Tibial nerve (tissue), 4 donors: ENCODE data around the gene FGGY. TPM values are rescaled to one million over a fixed set of nuclear protein-coding genes. Genes with fewer than 3 reads are reported as not detected.

Experiments used
- DNase-seq, 2 donors: peaks; one replicate each; pipeline ENCODE4 v3.0.0-alpha.2; 2019; ENCODE audit warnings: low spot score in 2 of 2
- H3K27ac ChIP-seq, 4 donors: fragments of 200-600 bp; sonication (generic) in 3 of 4; one replicate each; pipeline ENCODE4 v1.5.1; 2017 to 2019; ENCODE audit warnings: mild to moderate bottlenecking in 1 of 4
- H3K27me3 ChIP-seq, 2 donors: fragments of 200-600 bp; sonication (generic) in 1 of 2; one replicate each; pipeline versions ENCODE4 v1.5.1 to v1.6.0; 2017 to 2019
- H3K36me3 ChIP-seq, 3 donors: fragments of 200-600 bp; sonication (generic); one replicate each; pipeline ENCODE4 v1.5.1; 2018 to 2019
- H3K4me1 ChIP-seq, 4 donors: fragments of 200-600 bp; sonication (generic) in 3 of 4; one replicate each; pipeline ENCODE4 v1.5.1; 2017 to 2019
- H3K4me3 ChIP-seq, 4 donors: fragments of 200-600 bp; sonication (generic) in 3 of 4; one replicate each; pipeline ENCODE4 v1.5.1; 2017 to 2019; ENCODE audit warnings: mild to moderate bottlenecking in 1 of 4, moderate library complexity in 1 of 4
- H3K9me3 ChIP-seq, 4 donors: fragments of 200-600 bp; sonication (generic) in 3 of 4; one replicate each; pipeline ENCODE4 v1.5.1; 2017 to 2019
- EP300 ChIP-seq, 2 donors: sonication (generic); formaldehyde crosslinking; IDR thresholded peaks; one replicate each; pipeline ENCODE4 v1.6.1; 2017; ENCODE audit warnings: antibody characterized with exemption in 2 of 2, mild to moderate bottlenecking in 1 of 2
- POLR2A ChIP-seq, 2 donors: fragments of 450-650 bp; IDR thresholded peaks; one replicate each; pipeline ENCODE4 v1.6.1; 2017; ENCODE audit warnings: antibody characterized with exemption in 2 of 2, mild to moderate bottlenecking in 2 of 2, moderate library complexity in 2 of 2
- WGBS, 2 donors: methylation state at CpG; one replicate each; pipeline ENCODE4 v1.1.5; 2018; 5-methylcytosine and 5-hydroxymethylcytosine counted together
- total RNA-seq, 4 donors: library from RNA; depleted of rRNA; stranded (reverse); fragments of >200 nt; gene quantifications; one replicate each; pipeline ENCODE4 v1.1.0, GENCODE V29; 2016
- TF ChIP-seq, protein P1 (sequence below), 5 experiments: fragments of 200-600 bp in 3 of 5; fragments of 450-650 bp in 2 of 5; sonication (generic) in 3 of 5; IDR thresholded peaks; one replicate each; pipeline ENCODE4 v1.5.1; 2016 to 2019; ENCODE audit warnings: antibody characterized with exemption in 5 of 5, mild to moderate bottlenecking in 3 of 5, moderate library complexity in 2 of 5

The FGGY gene
- total RNA-seq, 4 donors from 2014 or later, result 27.0 to 40.6 (median 32.9) TPM

GRCh38 chr1:59569198-59569597 is 272.3 kb downstream of the FGGY start:
- Histone ChIP-seq H3K27me3 (no peaks in the 10 kb centered on the region), H3K9me3 (peaks cover 0 to 7% (median 0%) of the 10 kb centered on the region in 4 donors), H3K36me3 (peaks cover 0 to 7% (median 0%) of the 10 kb centered on the region in 3 donors), H3K27ac (no peak overlapping the region), H3K4me1 (peaks cover 0 to 8% (median 2%) of the 10 kb centered on the region in 4 donors), H3K4me3 (no peak overlapping the region)
- 87 to 91% methylated on average over 2 of the region's 2 CpGs for WGBS, 2 donors
- no peak for DNase-seq
- TF ChIP-seq EP300 (IDR thresholded peaks at IDR 0.05), result no peak
- TF ChIP-seq POLR2A (IDR thresholded peaks at IDR 0.05), result no peak
- TF ChIP-seq, protein P1, sequence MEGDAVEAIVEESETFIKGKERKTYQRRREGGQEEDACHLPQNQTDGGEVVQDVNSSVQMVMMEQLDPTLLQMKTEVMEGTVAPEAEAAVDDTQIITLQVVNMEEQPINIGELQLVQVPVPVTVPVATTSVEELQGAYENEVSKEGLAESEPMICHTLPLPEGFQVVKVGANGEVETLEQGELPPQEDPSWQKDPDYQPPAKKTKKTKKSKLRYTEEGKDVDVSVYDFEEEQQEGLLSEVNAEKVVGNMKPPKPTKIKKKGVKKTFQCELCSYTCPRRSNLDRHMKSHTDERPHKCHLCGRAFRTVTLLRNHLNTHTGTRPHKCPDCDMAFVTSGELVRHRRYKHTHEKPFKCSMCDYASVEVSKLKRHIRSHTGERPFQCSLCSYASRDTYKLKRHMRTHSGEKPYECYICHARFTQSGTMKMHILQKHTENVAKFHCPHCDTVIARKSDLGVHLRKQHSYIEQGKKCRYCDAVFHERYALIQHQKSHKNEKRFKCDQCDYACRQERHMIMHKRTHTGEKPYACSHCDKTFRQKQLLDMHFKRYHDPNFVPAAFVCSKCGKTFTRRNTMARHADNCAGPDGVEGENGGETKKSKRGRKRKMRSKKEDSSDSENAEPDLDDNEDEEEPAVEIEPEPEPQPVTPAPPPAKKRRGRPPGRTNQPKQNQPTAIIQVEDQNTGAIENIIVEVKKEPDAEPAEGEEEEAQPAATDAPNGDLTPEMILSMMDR (IDR thresholded peaks at IDR 0.05), result no peak

- no peak for DNase-seq
- no peak overlapping the region for H3K4me3 ChIP-seq
- peaks cover 0 to 9% (median 0%) of the 10 kb centered on the region in 4 donors for H3K9me3 ChIP-seq
- WGBS, 2 donors, result 80 to 90% methylated on average over 3 of the region's 3 CpGs
- H3K4me1 ChIP-seq, result peaks cover 0 to 8% (median 1%) of the 10 kb centered on the region in 4 donors
- no peak overlapping the region for H3K27ac ChIP-seq
- H3K36me3 ChIP-seq, result peaks cover 0 to 7% (median 0%) of the 10 kb centered on the region in 3 donors
- TF ChIP-seq POLR2A (IDR thresholded peaks at IDR 0.05) (no peak), EP300 (IDR thresholded peaks at IDR 0.05) (peak in 1 of 2 donors; percentile 37)
- no peaks in the 10 kb centered on the region for H3K27me3 ChIP-seq
Measured at GRCh38 chr1:59570524-59570923, 273.6 kb downstream of the FGGY start.

GRCh38 chr1:59574085-59574484 is 277.2 kb downstream of the FGGY start:
- Histone ChIP-seq H3K36me3 (peaks cover 0 to 7% (median 0%) of the 10 kb centered on the region in 3 donors), H3K4me1 (peaks cover 0 to 2% (median 0%) of the 10 kb centered on the region in 4 donors)
- WGBS, 2 donors, result 80 to 90% methylated on average over 2 of the region's 2 CpGs

GRCh38 chr1:59577774-59578173 is 280.9 kb downstream of the FGGY start:
- H3K27me3 ChIP-seq, result no peaks in the 10 kb centered on the region
- no peak overlapping the region for H3K27ac ChIP-seq
- H3K9me3 ChIP-seq, result peaks cover 0 to 9% (median 0%) of the 10 kb centered on the region in 4 donors
- TF ChIP-seq, protein P1 (IDR thresholded peaks at IDR 0.05), result no peak
- no peak for TF ChIP-seq POLR2A (IDR thresholded peaks at IDR 0.05)
- no peak for TF ChIP-seq EP300 (IDR thresholded peaks at IDR 0.05)
- H3K4me3 ChIP-seq, result no peak overlapping the region
- H3K36me3 ChIP-seq, result peaks cover 0 to 7% (median 0%) of the 10 kb centered on the region in 3 donors
- no peaks in the 10 kb centered on the region for H3K4me1 ChIP-seq
- WGBS, 2 donors, result 84 to 88% methylated on average over 4 of the region's 4 CpGs
- DNase-seq, result no peak

More at GRCh38 chr1:59574085-59574484, 277.2 kb downstream of the FGGY start:
- no peaks in the 10 kb centered on the region for H3K27me3 ChIP-seq
- no peak overlapping the region for H3K27ac ChIP-seq
- H3K9me3 ChIP-seq, result peaks cover 0 to 9% (median 0%) of the 10 kb centered on the region in 4 donors
- no peak for DNase-seq
- TF ChIP-seq, protein P1 (IDR thresholded peaks at IDR 0.05), result no peak
- TF ChIP-seq EP300 (IDR thresholded peaks at IDR 0.05), result no peak
- no peak for TF ChIP-seq POLR2A (IDR thresholded peaks at IDR 0.05)
- no peak overlapping the region for H3K4me3 ChIP-seq

DNA sequence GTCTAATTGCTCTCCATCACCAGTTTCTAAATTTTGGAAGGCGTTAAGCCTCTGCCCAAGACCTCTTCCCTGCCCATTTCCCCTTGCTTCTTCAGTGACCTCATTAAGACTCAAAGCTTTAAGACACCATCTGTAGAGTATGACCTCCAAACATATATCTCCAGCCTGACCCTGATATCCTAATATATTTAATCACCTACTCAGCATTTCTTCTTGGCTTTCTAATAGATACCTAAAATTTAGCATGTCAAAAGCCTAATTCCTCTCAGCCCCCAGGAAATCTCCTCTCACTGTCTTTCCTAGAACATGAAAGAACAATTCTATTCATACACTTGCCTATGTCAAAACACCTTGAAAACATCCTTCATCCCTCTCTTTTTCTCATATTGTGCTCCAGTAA is 282.3 kb downstream of the FGGY start:
- no peaks in the 10 kb centered on the region for H3K4me1 ChIP-seq
- no peak overlapping the region for H3K27ac ChIP-seq
- no peak overlapping the region for H3K4me3 ChIP-seq
- TF ChIP-seq POLR2A (IDR thresholded peaks at IDR 0.05) (no peak), EP300 (IDR thresholded peaks at IDR 0.05) (no peak)
- TF ChIP-seq, protein P1 (IDR thresholded peaks at IDR 0.05), result no peak
- no peak for DNase-seq
- WGBS, 2 donors, result 92 to 93% methylated on average over 1 of the region's 1 CpG
- peaks cover 0 to 2% (median 0%) of the 10 kb centered on the region in 4 donors for H3K9me3 ChIP-seq
- H3K27me3 ChIP-seq, result no peaks in the 10 kb centered on the region
- H3K36me3 ChIP-seq, result no peaks in the 10 kb centered on the region
